Liver (tissue), 3 donors: ENCODE measurements around the gene AFP.

Experiments used
- EGR1 ChIP-seq, 2 donors: IDR thresholded peaks; 2 replicates each; pipeline ENCODE4 v1.6.1; 2016 to 2018; ENCODE audit warnings: antibody characterized with exemption in 2 of 2, low read depth in 2 of 2
- FOXA1 ChIP-seq: IDR thresholded peaks from 2 replicates; pipeline ENCODE4 v1.6.1; 2016; ENCODE audit warnings: antibody characterized with exemption
- GABPA ChIP-seq, 2 donors: IDR thresholded peaks in 1 of 2; conservative IDR thresholded peaks in 1 of 2; 2 replicates each; pipeline ENCODE4 v1.6.1; 2016; ENCODE audit warnings: antibody characterized with exemption in 2 of 2, mild to moderate bottlenecking in 1 of 2, moderate library complexity in 1 of 2
- RAD21 ChIP-seq, 2 donors: IDR thresholded peaks; 2 replicates each; pipeline ENCODE4 v1.6.1; 2016; ENCODE audit warnings: antibody characterized with exemption in 2 of 2, mild to moderate bottlenecking in 2 of 2
- TAF1 ChIP-seq: conservative IDR thresholded peaks from 2 replicates; pipeline ENCODE4 v1.6.1; 2016; ENCODE audit warnings: antibody characterized with exemption, mild to moderate bottlenecking
- TF ChIP-seq, protein P1 (sequence below): fragments of 150-350 bp; IDR thresholded peaks from 2 replicates; pipeline ENCODE4 v1.5.1; 2017; ENCODE audit warnings: improper control_type of control experiment, low read depth, low read length; ENCODE audit not compliant: missing input control
- donor health status: healthy.
- donor health status: healthy.

DNA sequence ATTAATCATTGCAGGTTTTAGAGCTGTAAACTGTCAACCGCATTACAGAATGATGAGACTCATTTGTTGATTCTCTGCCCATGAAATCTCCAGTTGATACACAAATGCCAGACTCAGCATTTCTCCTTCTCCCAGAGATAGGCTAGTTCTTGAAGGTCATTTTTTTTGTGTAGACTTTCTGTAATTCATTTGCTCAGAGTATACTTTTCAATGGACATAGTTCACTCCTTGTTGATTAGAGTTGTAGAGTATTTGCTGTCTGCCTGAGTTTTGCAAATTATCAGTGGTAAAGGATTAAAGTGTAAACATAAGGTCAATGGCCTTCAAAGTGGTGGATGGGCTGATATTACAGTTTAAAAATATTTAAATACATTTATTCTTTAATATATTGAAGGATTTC is 47.1 kb upstream of the AFP start:
- no peak for TF ChIP-seq EGR1 (IDR thresholded peaks at IDR 0.05; ENCODE audit: low read depth in 2 of 2)
- TF ChIP-seq, protein P1, sequence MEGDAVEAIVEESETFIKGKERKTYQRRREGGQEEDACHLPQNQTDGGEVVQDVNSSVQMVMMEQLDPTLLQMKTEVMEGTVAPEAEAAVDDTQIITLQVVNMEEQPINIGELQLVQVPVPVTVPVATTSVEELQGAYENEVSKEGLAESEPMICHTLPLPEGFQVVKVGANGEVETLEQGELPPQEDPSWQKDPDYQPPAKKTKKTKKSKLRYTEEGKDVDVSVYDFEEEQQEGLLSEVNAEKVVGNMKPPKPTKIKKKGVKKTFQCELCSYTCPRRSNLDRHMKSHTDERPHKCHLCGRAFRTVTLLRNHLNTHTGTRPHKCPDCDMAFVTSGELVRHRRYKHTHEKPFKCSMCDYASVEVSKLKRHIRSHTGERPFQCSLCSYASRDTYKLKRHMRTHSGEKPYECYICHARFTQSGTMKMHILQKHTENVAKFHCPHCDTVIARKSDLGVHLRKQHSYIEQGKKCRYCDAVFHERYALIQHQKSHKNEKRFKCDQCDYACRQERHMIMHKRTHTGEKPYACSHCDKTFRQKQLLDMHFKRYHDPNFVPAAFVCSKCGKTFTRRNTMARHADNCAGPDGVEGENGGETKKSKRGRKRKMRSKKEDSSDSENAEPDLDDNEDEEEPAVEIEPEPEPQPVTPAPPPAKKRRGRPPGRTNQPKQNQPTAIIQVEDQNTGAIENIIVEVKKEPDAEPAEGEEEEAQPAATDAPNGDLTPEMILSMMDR: no peak
- peak; percentile 20 to 39 for TF ChIP-seq RAD21 (IDR thresholded peaks at IDR 0.05)
- TF ChIP-seq TAF1: peak; percentile 53
- TF ChIP-seq FOXA1: no peak
- no peak for TF ChIP-seq GABPA (IDR thresholded peaks at IDR 0.05 in 1 of 2, conservative IDR thresholded peaks at IDR 0.05 in 1 of 2)
